ENCODE results near the gene SELENOO. TPM values are rescaled to one million over a fixed set of nuclear protein-coding genes. Genes with fewer than 3 reads are reported as not detected.

The SELENOO gene
- total RNA-seq, 1 donor from 2014 or later: 28.3 TPM

- Mint-ChIP-seq H3K36me3 (no peaks in the 10 kb centered on the region), H3K27ac (peak overlapping the region; percentile 61), H3K4me1 (peaks cover 8% of the 10 kb centered on the region), H3K27me3 (ENCODE audit: low read depth) (peaks cover 22% of the 10 kb centered on the region), H3K4me3 (peak overlapping the region; percentile 78), H3K9me3 (no peaks in the 10 kb centered on the region)
- DNase-seq (ENCODE audit: low spot score in 2 of 2, unreplicated experiment in 2 of 2): no peak
- no peak for TF ChIP-seq CTCF (IDR thresholded peaks at IDR 0.05; ENCODE audit: unreplicated experiment)
Measured at GRCh38 chr22:50171319-50171964, 29.4 kb upstream of the SELENOO start.

- peaks cover 8% of the 10 kb centered on the region for H3K4me1 Mint-ChIP-seq
- TF ChIP-seq CTCF (IDR thresholded peaks at IDR 0.05; ENCODE audit: unreplicated experiment): no peak
- no peak for DNase-seq (ENCODE audit: low spot score in 2 of 2, unreplicated experiment in 2 of 2)
- H3K27ac Mint-ChIP-seq: no peak overlapping the region
- peaks cover 22% of the 10 kb centered on the region for H3K27me3 Mint-ChIP-seq (ENCODE audit: low read depth)
- H3K36me3 Mint-ChIP-seq: peaks cover under 1% of the 10 kb centered on the region
- H3K4me3 Mint-ChIP-seq: peak overlapping the region; percentile 78
- H3K9me3 Mint-ChIP-seq: no peaks in the 10 kb centered on the region
Measured at GRCh38 chr22:50171965-50172421, 28.8 kb upstream of the SELENOO start.

- Mint-ChIP-seq H3K36me3 (peaks cover 4% of the 10 kb centered on the region), H3K4me1 (peaks cover 8% of the 10 kb centered on the region), H3K27me3 (ENCODE audit: low read depth) (peaks cover 12% of the 10 kb centered on the region), H3K9me3 (no peaks in the 10 kb centered on the region), H3K27ac (no peak overlapping the region), H3K4me3 (no peak overlapping the region)
- TF ChIP-seq CTCF (IDR thresholded peaks at IDR 0.05; ENCODE audit: unreplicated experiment): no peak
- no peak for DNase-seq (ENCODE audit: low spot score in 2 of 2, unreplicated experiment in 2 of 2)
Measured at GRCh38 chr22:50173311-50173982, 27.4 kb upstream of the SELENOO start.

GRCh38 chr22:50173983-50174355 lies 26.8 kb upstream of the SELENOO start:
- Mint-ChIP-seq H3K4me1 (peaks cover 7% of the 10 kb centered on the region), H3K4me3 (no peak overlapping the region), H3K9me3 (no peaks in the 10 kb centered on the region), H3K27ac (no peak overlapping the region), H3K36me3 (peaks cover 4% of the 10 kb centered on the region), H3K27me3 (ENCODE audit: low read depth) (peaks cover 7% of the 10 kb centered on the region)
- no peak for TF ChIP-seq CTCF (IDR thresholded peaks at IDR 0.05; ENCODE audit: unreplicated experiment)
- DNase-seq (ENCODE audit: low spot score in 2 of 2, unreplicated experiment in 2 of 2): no peak

GRCh38 chr22:50174382-50175190 lies 26.2 kb upstream of the SELENOO start:
- DNase-seq (ENCODE audit: low spot score in 2 of 2, unreplicated experiment in 2 of 2): no peak
- Mint-ChIP-seq H3K27ac (no peak overlapping the region), H3K9me3 (no peaks in the 10 kb centered on the region), H3K4me1 (peaks cover 3% of the 10 kb centered on the region), H3K36me3 (peaks cover 4% of the 10 kb centered on the region), H3K27me3 (ENCODE audit: low read depth) (peaks cover 3% of the 10 kb centered on the region), H3K4me3 (no peak overlapping the region)
- no peak for TF ChIP-seq CTCF (IDR thresholded peaks at IDR 0.05; ENCODE audit: unreplicated experiment)

Measured in mesothelial cell of epicardium (in vitro differentiated cells).